Neural crest cell (in vitro differentiated cells): ENCODE data around the gene PPDPF. TPM values are rescaled to one million over a fixed set of nuclear protein-coding genes. Genes with fewer than 3 reads are reported as not detected.

Experiments
- DNase-seq: peaks from one replicate; pipeline ENCODE4 v3.0.0; 2021; ENCODE audit warnings: low read depth, mixed read lengths, low spot score
- H3K27ac Mint-ChIP-seq: one replicate; pipeline ENCODE4 v1.8.0; 2021; ENCODE audit warnings: mild to moderate bottlenecking, mixed read lengths; ENCODE audit not compliant: unreplicated experiment
- H3K27me3 Mint-ChIP-seq: 2 replicates; pipeline ENCODE4 v1.8.0; 2021; ENCODE audit warnings: low read depth, mild to moderate bottlenecking, mixed read lengths
- H3K36me3 Mint-ChIP-seq: 2 replicates; pipeline ENCODE4 v1.8.0; 2021; ENCODE audit warnings: low read depth, mild to moderate bottlenecking, mixed read lengths
- H3K4me1 Mint-ChIP-seq: 2 replicates; pipeline ENCODE4 v1.8.0; 2021; ENCODE audit warnings: mixed read lengths
- H3K4me3 Mint-ChIP-seq: one replicate; pipeline ENCODE4 v1.8.0; 2021; ENCODE audit warnings: mild to moderate bottlenecking, mixed read lengths
- H3K9me3 Mint-ChIP-seq: 2 replicates; pipeline ENCODE4 v1.8.0; 2021; ENCODE audit warnings: mixed read lengths
- CTCF ChIP-seq: fragments of 200-600 bp; sonication (generic); conservative IDR thresholded peaks from 2 replicates; pipeline ENCODE4 v1.5.0; 2021; ENCODE audit warnings: antibody characterized with exemption, mild to moderate bottlenecking
- total RNA-seq: library from RNA; stranded (reverse); gene quantifications from 2 replicates; pipeline ENCODE4 v1.2.1, GENCODE V29; 2021

Gene PPDPF
- total RNA-seq, 1 donor from 2014 or later: 201 TPM

- Mint-ChIP-seq H3K27ac (no peak overlapping the region), H3K9me3 (no peaks in the 10 kb centered on the region), H3K4me3 (no peak overlapping the region), H3K4me1 (peaks cover 5% of the 10 kb centered on the region), H3K27me3 (peaks cover 41% of the 10 kb centered on the region), H3K36me3 (peaks cover 2% of the 10 kb centered on the region)
- TF ChIP-seq CTCF: no peak
- no peak for DNase-seq
Measured at GRCh38 chr20:63504642-63505041, 15.9 kb upstream of the PPDPF start.

- peaks cover 2% of the 10 kb centered on the region for H3K36me3 Mint-ChIP-seq
- H3K27me3 Mint-ChIP-seq: peaks cover 41% of the 10 kb centered on the region
- no peaks in the 10 kb centered on the region for H3K9me3 Mint-ChIP-seq
- no peak for DNase-seq
- H3K4me3 Mint-ChIP-seq: no peak overlapping the region
- no peak overlapping the region for H3K27ac Mint-ChIP-seq
- no peak for TF ChIP-seq CTCF
- peaks cover 5% of the 10 kb centered on the region for H3K4me1 Mint-ChIP-seq
Measured at GRCh38 chr20:63505281-63505680, 15.3 kb upstream of the PPDPF start.

- TF ChIP-seq CTCF: no peak
- Mint-ChIP-seq H3K9me3 (no peaks in the 10 kb centered on the region), H3K4me1 (peaks cover 5% of the 10 kb centered on the region), H3K4me3 (no peak overlapping the region), H3K27ac (no peak overlapping the region), H3K27me3 (peaks cover 43% of the 10 kb centered on the region), H3K36me3 (peaks cover 2% of the 10 kb centered on the region)
- no peak for DNase-seq
Measured at GRCh38 chr20:63505723-63506122, 14.8 kb upstream of the PPDPF start.

- no peak for DNase-seq
- no peak overlapping the region for H3K27ac Mint-ChIP-seq
- no peaks in the 10 kb centered on the region for H3K9me3 Mint-ChIP-seq
- H3K4me3 Mint-ChIP-seq: no peak overlapping the region
- peaks cover 40% of the 10 kb centered on the region for H3K27me3 Mint-ChIP-seq
- H3K4me1 Mint-ChIP-seq: peaks cover 5% of the 10 kb centered on the region
- TF ChIP-seq CTCF: no peak
- peaks cover 2% of the 10 kb centered on the region for H3K36me3 Mint-ChIP-seq
Measured at GRCh38 chr20:63507083-63507743, 13.4 kb upstream of the PPDPF start.

- Mint-ChIP-seq H3K4me3 (no peak overlapping the region), H3K27me3 (peaks cover 49% of the 10 kb centered on the region), H3K36me3 (peaks cover 2% of the 10 kb centered on the region), H3K9me3 (peaks cover 1% of the 10 kb centered on the region), H3K4me1 (peaks cover 5% of the 10 kb centered on the region), H3K27ac (no peak overlapping the region)
- DNase-seq: no peak
- no peak for TF ChIP-seq CTCF
Measured at GRCh38 chr20:63508072-63508768, 12.3 kb upstream of the PPDPF start.
